B cell (primary cell): ENCODE data around the gene LARGE2. TPM values are rescaled to one million over a fixed set of nuclear protein-coding genes. Genes with fewer than 3 reads are reported as not detected.

Source experiments
- ATAC-seq: fragments of 200-7000 bp; cut with Tn5 transposase; one replicate; pipeline ENCODE4 v1.10.0; 2021; ENCODE audit warnings: low read depth, mild to moderate bottlenecking, moderate number of reproducible peaks, moderate library complexity
- CTCF ChIA-PET: fragments of 350-600 bp; sonication (Branson Sonifier 250); formaldehyde crosslinking; loops from one replicate; lab custom pipeline; 2021; ENCODE audit warnings: antibody characterized with exemption, inconsistent platforms; lab: Charles Lee
- POLR2A ChIA-PET: fragments of 350-600 bp; sonication (Branson Sonifier 250); formaldehyde crosslinking; loops from one replicate; lab custom pipeline; 2021; ENCODE audit warnings: antibody characterized with exemption; lab: Charles Lee
- DNase-seq: peaks from one replicate; pipeline ENCODE4 v3.0.0; 2013
- H2AFZ ChIP-seq: 2 replicates; pipeline ENCODE4 v1.6.1; 2012; ENCODE audit warnings: mild to moderate bottlenecking, low read depth, low read length; ENCODE audit not compliant: insufficient read depth, poor library complexity, severe bottlenecking
- H3K27ac ChIP-seq, 2 donors: 1 replicate in 1 of 2; 2 replicates in 1 of 2; pipeline ENCODE4 v1.5.1; 2012 to 2013; ENCODE audit warnings: low read length in 2 of 2, mild to moderate bottlenecking in 2 of 2, moderate library complexity in 1 of 2
- H3K27me3 ChIP-seq, 4 experiments: fragments of 200-600 bp in 1 of 4; sonication (generic) in 1 of 4; replicated peaks in 1 of 4; 1 replicate in 2 of 4; 2 replicates in 2 of 4; pipeline versions ENCODE4 v1.6.1 to v1.7.0; 2013 to 2016; ENCODE audit warnings: low read length in 3 of 4, mild to moderate bottlenecking in 2 of 4, mixed read lengths in 1 of 4, moderate library complexity in 1 of 4; ENCODE audit not compliant: insufficient read depth in 4 of 4, control insufficient read depth in 3 of 4; ENCODE audit errors: control extremely low read depth in 1 of 4
- H3K36me3 ChIP-seq, 2 experiments: replicated peaks in 1 of 2; 1 replicate in 1 of 2; 2 replicates in 1 of 2; pipeline versions ENCODE4 v1.6.1 to v1.7.1; 2013; ENCODE audit warnings: low read length in 1 of 2; ENCODE audit not compliant: insufficient read depth in 2 of 2, control insufficient read depth in 1 of 2; ENCODE audit errors: control extremely low read depth in 1 of 2, extremely low read depth in 1 of 2
- H3K4me1 ChIP-seq, 2 donors: fragments of 200-600 bp in 1 of 2; sonication (generic) in 1 of 2; 1 replicate in 1 of 2; 2 replicates in 1 of 2; pipeline versions ENCODE4 v1.5.1 to v1.6.1; 2013 to 2017; ENCODE audit warnings: low read length in 2 of 2; ENCODE audit not compliant: control insufficient read depth in 2 of 2, insufficient read depth in 2 of 2
- H3K4me2 ChIP-seq: replicated peaks from 2 replicates; pipeline ENCODE3; 2012; ENCODE audit warnings: mild to moderate bottlenecking, low read depth, low read length; ENCODE audit not compliant: poor library complexity, severe bottlenecking
- H3K4me3 ChIP-seq, 5 experiments: fragments of 200-600 bp in 1 of 5; sonication (generic) in 1 of 5; 1 replicate in 3 of 5; 2 replicates in 2 of 5; pipeline versions ENCODE4 v1.5.1 to v1.7.0; 2011 to 2016; ENCODE audit warnings: low read length in 4 of 5, mild to moderate bottlenecking in 4 of 5, low read depth in 2 of 5, control low read depth in 1 of 5, moderate library complexity in 1 of 5; ENCODE audit not compliant: insufficient read depth in 1 of 5; ENCODE audit errors: control extremely low read depth in 1 of 5, extremely low read depth in 1 of 5
- H3K79me2 ChIP-seq: fragments of 200-600 bp; sonication (generic); one replicate; pipeline ENCODE4 v1.6.0; 2016; ENCODE audit warnings: low read length; ENCODE audit not compliant: control insufficient read depth, insufficient read depth
- H3K9ac ChIP-seq: fragments of 200-600 bp; sonication (generic); 2 replicates; pipeline ENCODE4 v1.6.1; 2017; ENCODE audit warnings: mild to moderate bottlenecking, low read length, moderate library complexity
- H3K9me3 ChIP-seq, 3 donors: one replicate each; pipeline versions ENCODE4 v1.6.1 to v1.7.1; 2013; ENCODE audit warnings: low read length in 2 of 3; ENCODE audit not compliant: control insufficient read depth in 2 of 3, insufficient read depth in 1 of 3; ENCODE audit errors: control extremely low read depth in 1 of 3
- H4K20me1 ChIP-seq: 2 replicates; pipeline ENCODE4 v1.6.0; 2012; ENCODE audit warnings: mild to moderate bottlenecking, low read length; ENCODE audit not compliant: insufficient read depth, control insufficient read depth, poor library complexity, severe bottlenecking
- H3K27ac Mint-ChIP-seq: one replicate; pipeline ENCODE4 v1.8.0; 2021; ENCODE audit warnings: mixed read lengths
- H3K27me3 Mint-ChIP-seq: one replicate; pipeline ENCODE4 v1.8.0; 2021; ENCODE audit warnings: mixed read lengths
- H3K4me1 Mint-ChIP-seq: one replicate; pipeline ENCODE4 v1.8.0; 2021; ENCODE audit warnings: mixed read lengths
- H3K4me3 Mint-ChIP-seq: one replicate; pipeline ENCODE4 v1.8.0; 2021; ENCODE audit warnings: mixed read lengths
- H3K9me3 Mint-ChIP-seq: one replicate; pipeline ENCODE4 v1.8.0; 2022; ENCODE audit warnings: mixed read lengths; ENCODE audit not compliant: insufficient read depth
- EZH2 ChIP-seq: IDR thresholded peaks from 2 replicates; pipeline ENCODE4 v1.6.1; 2012; ENCODE audit warnings: borderline replicate concordance, low read depth, mild to moderate bottlenecking, moderate library complexity, low read length; ENCODE audit not compliant: insufficient read depth, poor library complexity, severe bottlenecking
- WGBS: methylation state at CpG from one replicate; pipeline ENCODE4 v1.1.5; 2013; ENCODE audit warnings: missing lambda C conversion rate; ENCODE audit not compliant: insufficient coverage; 5-methylcytosine and 5-hydroxymethylcytosine counted together
- intact Hi-C: fragments of 100-400 bp; cut with micrococcal nuclease; formaldehyde crosslinking; loops from one replicate; pipeline ENCODE4 v1.10.0; 2022
- polyA plus RNA-seq: library from polyadenylated mRNA; depleted of rRNA; stranded (reverse); fragments of >200 nt; gene quantifications from 2 replicates; pipeline ENCODE4 v1.2.3, GENCODE V29; 2012
- total RNA-seq, 2 donors: library from RNA; stranded (reverse); fragments of 120-200 nt in 1 of 2; gene quantifications; 1 replicate in 1 of 2; 2 replicates in 1 of 2; pipeline versions ENCODE4 v1.2.3 to v1.2.4, GENCODE V29; 2013 to 2022
- TF ChIP-seq, protein P1 (sequence below): fragments of 200-600 bp; IDR thresholded peaks from one replicate; pipeline ENCODE4 v1.8.0; 2022; ENCODE audit warnings: antibody characterized with exemption, mild to moderate bottlenecking

The LARGE2 gene
- total and polyA plus RNA-seq, 2 donors (not counting 1 experiment from before 2014, with no cell fraction given) = 109 to 264 TPM

DNA sequence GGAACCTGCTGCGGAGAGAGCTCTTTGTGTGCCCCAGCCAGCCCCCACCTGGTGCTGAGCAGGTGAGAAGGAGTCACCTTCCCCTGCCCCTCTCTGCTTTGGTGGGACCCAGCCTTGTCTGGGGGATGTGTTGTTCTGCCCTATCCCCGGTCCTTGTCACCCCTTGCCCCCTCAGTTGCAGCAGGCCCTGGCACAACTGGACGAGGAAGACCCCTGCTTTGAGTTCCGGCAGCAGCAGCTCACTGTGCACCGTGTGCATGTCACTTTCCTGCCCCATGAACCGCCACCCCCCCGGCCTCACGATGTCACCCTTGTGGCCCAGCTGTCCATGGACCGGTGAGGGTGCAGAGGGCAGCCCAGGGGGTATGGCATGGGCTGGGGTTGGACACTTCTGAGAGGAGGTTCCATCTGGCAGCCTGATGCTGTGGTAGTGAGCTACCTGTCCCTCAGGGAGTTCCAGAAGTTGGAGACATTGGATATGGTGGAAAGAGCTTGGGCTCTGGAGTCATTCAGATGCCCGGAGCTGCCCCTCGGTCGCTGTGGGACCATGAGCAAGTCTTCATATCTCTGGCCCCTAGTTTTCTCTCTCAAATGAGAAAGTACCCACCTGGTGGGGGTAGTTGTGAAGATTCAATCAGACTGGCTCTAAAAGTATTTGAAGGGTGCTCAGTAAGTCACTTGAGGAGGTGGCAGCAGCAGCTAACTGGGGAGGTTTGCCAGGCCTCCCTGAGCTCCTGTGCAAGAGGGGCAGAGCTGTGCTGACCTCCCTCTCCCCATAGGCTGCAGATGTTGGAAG lies 4.3 kb downstream of the LARGE2 start:
- peaks cover 77% of the 10 kb centered on the region for H3K4me1 Mint-ChIP-seq
- no peaks in the 10 kb centered on the region for H3K27me3 Mint-ChIP-seq
- Histone ChIP-seq H4K20me1 (peaks cover 35% of the 10 kb centered on the region), H3K36me3 (peaks cover 0 to 43% of the 10 kb centered on the region in 2 experiments), H3K9ac (no peak overlapping the region), H3K9me3 (no peaks in the 10 kb centered on the region), H3K4me2 (peak overlapping the region; percentile 91), H3K27me3 (no peaks in the 10 kb centered on the region), H3K79me2 (peaks cover 98% of the 10 kb centered on the region), H2AFZ (no peak overlapping the region), H3K4me3 (no peak overlapping the region), H3K4me1 (peaks cover 59 to 84% of the 10 kb centered on the region in 2 donors), H3K27ac (peak overlapping the region; percentile 24 to 92)
- intact Hi-C loops = no loop called here
- WGBS = 93% methylated on average over 9 of the region's 12 CpGs
- no peaks in the 10 kb centered on the region for H3K9me3 Mint-ChIP-seq
- DNase-seq (peak; percentile 8), ATAC-seq (no peak)
- H3K4me3 Mint-ChIP-seq = peak overlapping the region; percentile 16
- peak overlapping the region; percentile 90 for H3K27ac Mint-ChIP-seq
- TF ChIP-seq, protein P1, sequence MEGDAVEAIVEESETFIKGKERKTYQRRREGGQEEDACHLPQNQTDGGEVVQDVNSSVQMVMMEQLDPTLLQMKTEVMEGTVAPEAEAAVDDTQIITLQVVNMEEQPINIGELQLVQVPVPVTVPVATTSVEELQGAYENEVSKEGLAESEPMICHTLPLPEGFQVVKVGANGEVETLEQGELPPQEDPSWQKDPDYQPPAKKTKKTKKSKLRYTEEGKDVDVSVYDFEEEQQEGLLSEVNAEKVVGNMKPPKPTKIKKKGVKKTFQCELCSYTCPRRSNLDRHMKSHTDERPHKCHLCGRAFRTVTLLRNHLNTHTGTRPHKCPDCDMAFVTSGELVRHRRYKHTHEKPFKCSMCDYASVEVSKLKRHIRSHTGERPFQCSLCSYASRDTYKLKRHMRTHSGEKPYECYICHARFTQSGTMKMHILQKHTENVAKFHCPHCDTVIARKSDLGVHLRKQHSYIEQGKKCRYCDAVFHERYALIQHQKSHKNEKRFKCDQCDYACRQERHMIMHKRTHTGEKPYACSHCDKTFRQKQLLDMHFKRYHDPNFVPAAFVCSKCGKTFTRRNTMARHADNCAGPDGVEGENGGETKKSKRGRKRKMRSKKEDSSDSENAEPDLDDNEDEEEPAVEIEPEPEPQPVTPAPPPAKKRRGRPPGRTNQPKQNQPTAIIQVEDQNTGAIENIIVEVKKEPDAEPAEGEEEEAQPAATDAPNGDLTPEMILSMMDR = no peak
- no peak for TF ChIP-seq EZH2
- CTCF ChIA-PET = interaction anchor here (1.1 to 2.4 kb wide), 5 partner anchors 9 to 80 kb away, joined by 4 to 10 read pairs (median 5); partner anchors contain the start of gene PEX16
- POLR2A ChIA-PET = interaction anchor here (0.6 to 2.4 kb wide), 4 partner anchors 9 to 40 kb away, joined by 3 to 10 read pairs (median 8); partner anchors contain the start of gene PEX16

DNA sequence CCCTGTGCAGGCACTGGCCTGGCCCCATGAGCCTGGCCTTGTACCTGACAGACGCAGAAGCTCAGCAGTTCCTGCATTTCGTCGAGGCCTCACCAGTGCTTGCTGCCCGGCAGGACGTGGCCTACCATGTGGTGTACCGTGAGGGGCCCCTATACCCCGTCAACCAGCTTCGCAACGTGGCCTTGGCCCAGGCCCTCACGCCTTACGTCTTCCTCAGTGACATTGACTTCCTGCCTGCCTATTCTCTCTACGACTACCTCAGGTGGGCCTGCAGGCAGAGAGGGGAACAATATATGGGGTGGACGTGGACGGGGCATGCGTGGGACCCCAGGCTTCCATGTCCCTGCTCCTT lies 4.9 kb downstream of the LARGE2 start:
- POLR2A ChIA-PET = interaction anchor here (0.6 to 2.4 kb wide), 5 partner anchors 8 to 81 kb away, joined by 3 to 10 read pairs (median 6); partner anchors contain the start of genes CRY2 and PEX16
- ATAC-seq (no peak), DNase-seq (peak; percentile 14)
- Histone ChIP-seq H3K9me3 (no peaks in the 10 kb centered on the region), H3K4me2 (peak overlapping the region; percentile 91), H3K4me1 (peaks cover 58 to 85% of the 10 kb centered on the region in 2 donors), H2AFZ (no peak overlapping the region), H3K27me3 (no peaks in the 10 kb centered on the region), H3K27ac (peak overlapping the region; percentile 24 to 92), H3K4me3 (no peak overlapping the region), H3K36me3 (peaks cover 0 to 43% of the 10 kb centered on the region in 2 experiments), H4K20me1 (peaks cover 35% of the 10 kb centered on the region), H3K9ac (no peak overlapping the region), H3K79me2 (peaks cover 98% of the 10 kb centered on the region)
- intact Hi-C loops = no loop called here
- Mint-ChIP-seq H3K4me3 (peak overlapping the region; percentile 16), H3K9me3 (no peaks in the 10 kb centered on the region), H3K27ac (peak overlapping the region; percentile 90), H3K4me1 (peaks cover 82% of the 10 kb centered on the region), H3K27me3 (no peaks in the 10 kb centered on the region)
- CTCF ChIA-PET = interaction anchor here (1.1 to 2.4 kb wide), 5 partner anchors 9 to 79 kb away, joined by 4 to 10 read pairs (median 5); partner anchors contain the start of gene PEX16
- TF ChIP-seq, protein P1 = no peak
- TF ChIP-seq EZH2 = no peak
- 61% methylated on average over 12 of the region's 15 CpGs for WGBS
